ENCODE results near the gene PIAS3. TPM values are rescaled to one million over a fixed set of nuclear protein-coding genes. Genes with fewer than 3 reads are reported as not detected.

Gene PIAS3
- 7.8 and 9.4 TPM in 2 replicates for total RNA-seq (2014; rRNA removed; shearing (Covaris generic))
- 28.1 and 32.8 TPM in 2 replicates for total RNA-seq (2022)
- percentile 61 among the genes with signal in this experiment for Bru-seq, nascent RNA
- percentile 69 among the genes with signal in this experiment for BruChase-seq, experiment 1, labeled RNA remaining after a 6-hour chase
- percentile 73 among the genes with signal in this experiment for BruChase-seq, experiment 2, labeled RNA remaining after a 2-hour chase
- long read RNA-seq, transcript PIAS3-203 (14 exons, 2,901 nt) = major isoform, 11 of 61 reads
- long read RNA-seq, partial matches to known transcripts = 5 of 61 reads
- long read RNA-seq, other reads (novel, unspliced or antisense) = 44 of 61 reads

DNA sequence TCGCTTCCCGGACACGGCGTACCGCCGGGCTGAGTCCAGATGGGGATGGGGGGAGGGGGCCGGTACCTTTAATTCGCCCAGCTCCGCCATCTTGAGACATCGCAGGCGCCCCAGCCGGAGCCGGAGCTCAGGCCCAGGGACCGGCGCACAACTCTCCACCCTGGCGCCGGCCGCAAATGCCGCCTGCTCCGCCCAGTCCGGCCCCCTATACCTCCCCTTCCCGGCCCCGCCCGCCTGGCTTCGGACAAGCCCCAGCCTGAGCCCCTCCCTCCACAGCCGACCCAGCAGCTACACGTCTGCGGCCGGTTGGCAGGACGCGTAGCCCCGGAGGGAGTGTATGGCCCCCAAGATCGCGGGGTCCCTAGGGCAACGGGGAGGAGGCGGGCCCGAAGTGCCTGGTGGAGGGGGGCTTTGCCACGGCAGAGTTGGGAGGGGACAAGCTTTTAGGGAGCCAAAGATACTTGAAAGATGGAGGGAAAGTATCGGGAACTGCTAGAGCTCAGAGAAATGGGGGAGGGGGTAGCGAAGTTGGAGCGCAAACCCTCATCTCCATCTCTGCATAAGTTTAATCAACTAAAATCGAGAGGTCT is at the start of gene PIAS3:
PIAS3 (minus strand) TSS at position 181 of the 590 bp plus-strand sequence; CDS start at position 90, 91 bp downstream.
- peak within 1 kb of the TSS; percentile 84 for H3K4me3 ChIP-seq (ENCODE audit: low read depth, low read length, poor library complexity, severe bottlenecking)
- H4K20me1 ChIP-seq (ENCODE audit: insufficient read depth, low read length) = no peaks in the 10 kb centered on the region
- POLR2A ChIA-PET = interaction anchor here (0.6 to 4.6 kb wide), 33 partner anchors 8 to 180 kb away, joined by 3 to 65 read pairs (median 3); partner anchors contain the start of genes ANKRD34A, ANKRD35, LIX1L and NUDT17
- peaks cover 29% of the 10 kb centered on the region; the same call in 1 of the 2 replicates for H3K36me3 ChIP-seq (ENCODE audit: insufficient read depth, low read length)
- peak within 1 kb of the TSS; percentile 83 for H3K4me2 ChIP-seq (ENCODE audit: low read length)
- H3K4me1 ChIP-seq (ENCODE audit: insufficient read depth, low read length, poor library complexity, severe bottlenecking) = peaks cover 13% of the 10 kb centered on the region
- no peaks in the 10 kb centered on the region for H3K79me2 ChIP-seq (ENCODE audit: insufficient read depth, low read depth, low read length)
- CTCF ChIA-PET (ENCODE audit: unreplicated experiment) = interaction anchor here (0.6 to 3.4 kb wide), 6 partner anchors 9 to 118 kb away, joined by 3 to 44 read pairs (median 4); partner anchors contain the start of genes LIX1L and NUDT17
- intact Hi-C loops (cut with micrococcal nuclease; ENCODE audit: unreplicated experiment) = loop anchor here (1.0 to 2.0 kb wide), 6 partner anchors 14 to 154 kb away; partner anchors contain the start of genes ITGA10, LIX1L, NUDT17 and POLR3C
- no peak for TF ChIP-seq EZH2phosphoT487 (IDR thresholded peaks at IDR 0.05; ENCODE audit: borderline replicate concordance, low read depth, low read length)
- TF ChIP-seq CTCF (conservative IDR thresholded peaks at IDR 0.05; ENCODE audit: low read length) = no peak
- no peaks in the 10 kb centered on the region for H3K9me2 ChIP-seq (ENCODE audit: insufficient read depth, low read length)
- peak within 1 kb of the TSS; percentile 98 for H2AFZ ChIP-seq (ENCODE audit: low read length)
- DNase-seq (ENCODE audit: low spot score) = peak; percentile 95
- H3K9me3 ChIP-seq (ENCODE audit: low read length) = no peaks in the 10 kb centered on the region
- peak within 1 kb of the TSS; percentile 68 for H3K27ac ChIP-seq (ENCODE audit: low read depth, low read length, poor library complexity, severe bottlenecking)
- BruUV-seq (replicated peaks) = no TSS peak

DNA sequence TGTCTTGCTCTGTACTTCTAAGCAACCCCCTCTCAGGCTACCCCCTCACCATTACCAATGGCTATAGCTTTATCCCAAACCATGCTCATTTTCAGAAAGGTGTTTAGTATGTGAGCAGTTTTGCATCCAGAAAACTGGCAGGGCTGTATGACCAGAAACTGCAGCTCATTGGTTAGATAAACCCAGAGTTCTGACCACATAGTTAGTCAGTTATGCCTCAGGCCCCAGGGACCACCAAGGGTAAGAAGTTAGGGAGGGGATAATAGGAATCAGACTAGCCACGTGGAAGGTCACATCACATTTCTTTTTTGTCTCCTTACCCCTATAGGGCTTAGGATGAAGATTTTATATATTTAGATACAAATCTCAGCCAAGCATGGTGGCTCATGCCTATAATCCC is 49.8 kb upstream of the PIAS3 start:
- Histone ChIP-seq H3K27ac (ENCODE audit: low read depth, low read length, poor library complexity, severe bottlenecking) (no peak overlapping the region), H3K4me1 (ENCODE audit: insufficient read depth, low read length, poor library complexity, severe bottlenecking) (peaks cover 6% of the 10 kb centered on the region), H2AFZ (ENCODE audit: low read length) (no peak overlapping the region), H3K4me3 (ENCODE audit: low read depth, low read length, poor library complexity, severe bottlenecking) (no peak overlapping the region), H3K4me2 (ENCODE audit: low read length) (no peak overlapping the region), H3K36me3 (ENCODE audit: insufficient read depth, low read length) (peaks cover 24% of the 10 kb centered on the region; the same call in 1 of the 2 replicates), H3K9me3 (ENCODE audit: low read length) (no peaks in the 10 kb centered on the region), H3K79me2 (ENCODE audit: insufficient read depth, low read depth, low read length) (no peaks in the 10 kb centered on the region), H4K20me1 (ENCODE audit: insufficient read depth, low read length) (no peaks in the 10 kb centered on the region), H3K9me2 (ENCODE audit: insufficient read depth, low read length) (no peaks in the 10 kb centered on the region)
- DNase-seq (ENCODE audit: low spot score) = no peak
- TF ChIP-seq EZH2phosphoT487 (IDR thresholded peaks at IDR 0.05; ENCODE audit: borderline replicate concordance, low read depth, low read length) (no peak), CTCF (conservative IDR thresholded peaks at IDR 0.05; ENCODE audit: low read length) (no peak)
- intact Hi-C loops (cut with micrococcal nuclease; ENCODE audit: unreplicated experiment) = no loop called here
- BruUV-seq (replicated peaks) = no TSS peak
- ChIA-PET CTCF (ENCODE audit: unreplicated experiment) (no interaction called here), POLR2A (interaction anchor here (0.5 to 1.4 kb wide), 3 partner anchors 19 to 150 kb away, joined by 4 to 5 read pairs (median 4); partner anchors contain the start of gene RBM8A)

Data from OCI-LY7 (cell line).